PC-3 (cell line): ENCODE data around the gene DDX17. TPM values are rescaled to one million over a fixed set of nuclear protein-coding genes. Genes with fewer than 3 reads are reported as not detected.

Experiments used
- ATAC-seq: fragments of 200-7000 bp; cut with Tn5 transposase; 2 replicates; pipeline ENCODE4 v1.9.1; 2020; ENCODE audit warnings: mild to moderate bottlenecking, moderate library complexity
- BruUV-seq: library from RNA; stranded (reverse); fragments of 400-500 nt; replicated peaks from 2 replicates; lab custom pipeline; 2021; lab: Mats Ljungman, UMichigan
- CTCF ChIA-PET: fragments of 300-600 bp; sonication (Branson Sonifier 250); formaldehyde crosslinking; loops from one replicate; lab custom pipeline; 2022; ENCODE audit warnings: antibody characterized with exemption; lab: Charles Lee
- POLR2A ChIA-PET: fragments of 300-600 bp; sonication (Branson Sonifier 250); formaldehyde crosslinking; loops from one replicate; lab custom pipeline; 2022; ENCODE audit warnings: antibody characterized with exemption; ENCODE audit not compliant: unreplicated experiment; lab: Charles Lee
- DNase-seq: peaks from one replicate; pipeline ENCODE4 v3.0.0-alpha.2; 2015
- H2AFZ ChIP-seq: fragments of 300-600 bp; sonication (generic); 2 replicates; pipeline ENCODE4 v1.6.0; 2016; ENCODE audit warnings: antibody characterized with exemption, low read length
- H3F3A ChIP-seq: fragments of 300-600 bp; sonication (generic); one replicate; pipeline ENCODE4 v1.6.0; 2017; ENCODE audit warnings: antibody characterized with exemption, low read length, control low read depth, mild to moderate bottlenecking; ENCODE audit not compliant: unreplicated experiment
- H3K27ac ChIP-seq: fragments of 300-600 bp; sonication (generic); 2 replicates; pipeline ENCODE4 v1.5.1; 2016; ENCODE audit warnings: mild to moderate bottlenecking, low read length
- H3K27me3 ChIP-seq: fragments of 300-600 bp; sonication (generic); 2 replicates; pipeline ENCODE4 v1.6.1; 2016; ENCODE audit warnings: low read length, mixed read lengths
- H3K36me3 ChIP-seq: fragments of 300-600 bp; sonication (generic); 2 replicates; pipeline ENCODE4 v1.6.1; 2016; ENCODE audit warnings: low read depth, mixed run types, low read length, mixed read lengths
- H3K4me1 ChIP-seq: fragments of 300-600 bp; sonication (generic); 2 replicates; pipeline ENCODE4 v1.5.1; 2016; ENCODE audit warnings: low read length; ENCODE audit not compliant: insufficient read depth
- H3K4me2 ChIP-seq: fragments of 300-600 bp; sonication (generic); 2 replicates; pipeline ENCODE4 v1.6.0; 2016; ENCODE audit warnings: low read length
- H3K4me3 ChIP-seq: fragments of 300-600 bp; sonication (generic); 2 replicates; pipeline ENCODE4 v1.5.1; 2016; ENCODE audit warnings: mild to moderate bottlenecking, low read length, mixed read lengths
- H3K79me2 ChIP-seq: fragments of 300-600 bp; sonication (generic); 2 replicates; pipeline ENCODE4 v1.6.1; 2017; ENCODE audit warnings: low read length, mixed read lengths
- H3K9ac ChIP-seq: fragments of 300-600 bp; sonication (generic); 2 replicates; pipeline ENCODE4 v1.6.0; 2016; ENCODE audit warnings: mild to moderate bottlenecking, low read length
- H3K9me2 ChIP-seq: fragments of 300-600 bp; sonication (generic); replicated peaks from 2 replicates; pipeline ENCODE4 v1.6.1; 2016; ENCODE audit warnings: mixed run types, low read length, mixed read lengths
- H3K9me3 ChIP-seq: fragments of 300-600 bp; sonication (generic); 2 replicates; pipeline ENCODE4 v1.6.1; 2016; ENCODE audit warnings: low read length, mixed read lengths
- H4K20me1 ChIP-seq: fragments of 300-600 bp; sonication (generic); 2 replicates; pipeline ENCODE4 v1.6.1; 2016; ENCODE audit warnings: low read length, mixed read lengths
- EZH2 ChIP-seq: fragments of 300-600 bp; sonication (generic); IDR thresholded peaks from one replicate; pipeline ENCODE4 v1.6.1; 2017; ENCODE audit warnings: antibody characterized with exemption, mild to moderate bottlenecking, low read length; ENCODE audit not compliant: unreplicated experiment
- EZH2phosphoT487 ChIP-seq: fragments of 300-600 bp; sonication (generic); IDR thresholded peaks from 2 replicates; pipeline ENCODE4 v1.6.1; 2018; ENCODE audit warnings: mild to moderate bottlenecking, antibody characterized with exemption, low read length, borderline replicate concordance
- intact Hi-C: fragments of 100-400 bp; cut with micrococcal nuclease; formaldehyde crosslinking; loops from 2 replicates; pipeline ENCODE4 v1.9.0; 2023
- total RNA-seq: library from RNA; depleted of rRNA; stranded (reverse); fragments of >200 nt; gene quantifications from 2 replicates; pipeline ENCODE4 v1.2.3, GENCODE V29; 2014
- TF ChIP-seq, protein P1 (sequence below): fragments of 300-600 bp; sonication (generic); conservative IDR thresholded peaks from 2 replicates; pipeline ENCODE4 v1.5.1; 2017; ENCODE audit warnings: antibody characterized with exemption, low read depth, mild to moderate bottlenecking, low read length

The DDX17 gene
- total RNA-seq, 1 experiment from 2014 or later, result 333 TPM

GRCh38 chr22:38482662-38483308 lies 23.3 kb downstream of the DDX17 start:
- ATAC-seq, result peak; percentile 34; the same call in 1 of the 2 replicates
- H3K4me3 ChIP-seq, result no peak overlapping the region
- H3K9me2 ChIP-seq, result no peaks in the 10 kb centered on the region
- no peaks in the 10 kb centered on the region for H4K20me1 ChIP-seq
- H3K9me3 ChIP-seq, result no peaks in the 10 kb centered on the region
- no peak for DNase-seq
- H3K36me3 ChIP-seq, result peaks cover 56% of the 10 kb centered on the region
- BruUV-seq, result TSS peak; percentile 67
- intact Hi-C loops, result no loop called here
- H3K9ac ChIP-seq, result no peak overlapping the region
- H3K27ac ChIP-seq, result no peak overlapping the region
- no peak for TF ChIP-seq EZH2
- TF ChIP-seq, protein P1, sequence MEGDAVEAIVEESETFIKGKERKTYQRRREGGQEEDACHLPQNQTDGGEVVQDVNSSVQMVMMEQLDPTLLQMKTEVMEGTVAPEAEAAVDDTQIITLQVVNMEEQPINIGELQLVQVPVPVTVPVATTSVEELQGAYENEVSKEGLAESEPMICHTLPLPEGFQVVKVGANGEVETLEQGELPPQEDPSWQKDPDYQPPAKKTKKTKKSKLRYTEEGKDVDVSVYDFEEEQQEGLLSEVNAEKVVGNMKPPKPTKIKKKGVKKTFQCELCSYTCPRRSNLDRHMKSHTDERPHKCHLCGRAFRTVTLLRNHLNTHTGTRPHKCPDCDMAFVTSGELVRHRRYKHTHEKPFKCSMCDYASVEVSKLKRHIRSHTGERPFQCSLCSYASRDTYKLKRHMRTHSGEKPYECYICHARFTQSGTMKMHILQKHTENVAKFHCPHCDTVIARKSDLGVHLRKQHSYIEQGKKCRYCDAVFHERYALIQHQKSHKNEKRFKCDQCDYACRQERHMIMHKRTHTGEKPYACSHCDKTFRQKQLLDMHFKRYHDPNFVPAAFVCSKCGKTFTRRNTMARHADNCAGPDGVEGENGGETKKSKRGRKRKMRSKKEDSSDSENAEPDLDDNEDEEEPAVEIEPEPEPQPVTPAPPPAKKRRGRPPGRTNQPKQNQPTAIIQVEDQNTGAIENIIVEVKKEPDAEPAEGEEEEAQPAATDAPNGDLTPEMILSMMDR, result no peak
- TF ChIP-seq EZH2phosphoT487, result no peak
- CTCF ChIA-PET, result no interaction called here
- POLR2A ChIA-PET, result no interaction called here
- H3K79me2 ChIP-seq, result no peaks in the 10 kb centered on the region
- no peaks in the 10 kb centered on the region for H3K27me3 ChIP-seq
- H3K4me1 ChIP-seq, result no peaks in the 10 kb centered on the region
- H3F3A ChIP-seq, result peaks cover 10% of the 10 kb centered on the region
- no peak overlapping the region for H3K4me2 ChIP-seq
- H2AFZ ChIP-seq, result no peak overlapping the region

DNA sequence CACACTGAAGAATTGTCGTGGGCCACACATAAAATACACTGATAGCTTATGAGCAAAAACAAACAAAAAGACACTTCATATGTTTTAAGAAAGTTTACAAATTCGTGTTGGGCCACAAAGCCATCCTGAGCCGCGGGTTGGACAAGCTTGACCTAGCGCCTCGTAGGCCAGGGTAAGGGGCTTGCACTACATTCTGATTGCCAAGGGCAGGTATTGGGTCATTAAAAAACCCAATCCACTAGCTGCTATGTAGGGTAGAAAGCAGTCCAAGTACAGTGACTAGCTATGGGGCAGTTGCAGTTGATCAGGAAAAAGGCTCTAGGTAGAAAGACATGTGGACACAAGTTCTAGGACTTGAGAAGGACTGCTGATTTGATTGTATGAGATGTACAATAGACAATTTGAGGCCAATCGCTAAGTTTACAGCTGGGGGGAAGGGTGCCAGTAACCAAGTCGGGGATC lies 24.2 kb downstream of the DDX17 start:
- Histone ChIP-seq H3F3A (peaks cover 10% of the 10 kb centered on the region), H3K79me2 (no peaks in the 10 kb centered on the region), H3K36me3 (peaks cover 53% of the 10 kb centered on the region), H3K9me3 (no peaks in the 10 kb centered on the region), H4K20me1 (no peaks in the 10 kb centered on the region), H3K4me2 (no peak overlapping the region), H3K9ac (no peak overlapping the region), H3K4me1 (no peaks in the 10 kb centered on the region), H3K27ac (no peak overlapping the region), H3K27me3 (no peaks in the 10 kb centered on the region), H3K4me3 (no peak overlapping the region), H2AFZ (no peak overlapping the region), H3K9me2 (no peaks in the 10 kb centered on the region)
- POLR2A ChIA-PET, result no interaction called here
- ATAC-seq, result no peak
- DNase-seq, result no peak
- intact Hi-C loops, result no loop called here
- no TSS peak for BruUV-seq
- TF ChIP-seq, protein P1, result no peak
- CTCF ChIA-PET, result no interaction called here

- Histone ChIP-seq H3K4me3 (no peak overlapping the region), H4K20me1 (no peaks in the 10 kb centered on the region), H3F3A (peaks cover 10% of the 10 kb centered on the region), H3K9me2 (no peaks in the 10 kb centered on the region), H3K4me1 (no peaks in the 10 kb centered on the region), H3K79me2 (no peaks in the 10 kb centered on the region), H3K27ac (no peak overlapping the region), H3K27me3 (no peaks in the 10 kb centered on the region), H3K36me3 (peaks cover 48% of the 10 kb centered on the region), H3K9ac (no peak overlapping the region), H3K4me2 (no peak overlapping the region), H3K9me3 (no peaks in the 10 kb centered on the region), H2AFZ (no peak overlapping the region)
- intact Hi-C loops, result no loop called here
- CTCF ChIA-PET, result no interaction called here
- ATAC-seq, result no peak
- TF ChIP-seq, protein P1, result no peak
- no peak for TF ChIP-seq EZH2
- no peak for DNase-seq
- POLR2A ChIA-PET, result no interaction called here
- BruUV-seq, result no TSS peak
These were observed 24.8 kb downstream of the DDX17 start for GRCh38 chr22:38481162-38481870.
